ENCODE measurements around the gene LTBP1.

The LTBP1 gene

GRCh38 chr2:33292981-33293595, 346.3 kb downstream of the LTBP1 start:
- no peaks in the 10 kb centered on the region for H3K36me3 ChIP-seq (ENCODE audit: low read depth)
- TF ChIP-seq CTCF (IDR thresholded peaks at IDR 0.05; ENCODE audit: poor library complexity, severe bottlenecking), result no peak
- DNase-seq (ENCODE audit: low spot score), result no peak
- H3K27ac ChIP-seq (ENCODE audit: poor library complexity, severe bottlenecking), result no peak overlapping the region
- ATAC-seq (ENCODE audit: low read depth), result no peak
- no peaks in the 10 kb centered on the region for H3K9me3 ChIP-seq (ENCODE audit: severe bottlenecking)
- peaks cover 16% of the 10 kb centered on the region for H3K4me1 ChIP-seq (ENCODE audit: insufficient read depth, poor library complexity, severe bottlenecking)
- no peak overlapping the region for H3K4me3 ChIP-seq (ENCODE audit: severe bottlenecking)
- H3K27me3 ChIP-seq (ENCODE audit: insufficient read depth, poor library complexity, severe bottlenecking), result no peaks in the 10 kb centered on the region

GRCh38 chr2:33298233-33298632, 351.5 kb downstream of the LTBP1 start:
- Histone ChIP-seq H3K27me3 (ENCODE audit: insufficient read depth, poor library complexity, severe bottlenecking) (no peaks in the 10 kb centered on the region), H3K4me1 (ENCODE audit: insufficient read depth, poor library complexity, severe bottlenecking) (peaks cover 7% of the 10 kb centered on the region), H3K9me3 (ENCODE audit: severe bottlenecking) (no peaks in the 10 kb centered on the region), H3K27ac (ENCODE audit: poor library complexity, severe bottlenecking) (no peak overlapping the region), H3K36me3 (ENCODE audit: low read depth) (no peaks in the 10 kb centered on the region), H3K4me3 (ENCODE audit: severe bottlenecking) (no peak overlapping the region)
- no peak for TF ChIP-seq CTCF (IDR thresholded peaks at IDR 0.05; ENCODE audit: poor library complexity, severe bottlenecking)
- DNase-seq (ENCODE audit: low spot score), result no peak
- peak; percentile 73; the same call in 2 of the 3 replicates for ATAC-seq (ENCODE audit: low read depth)

- ATAC-seq (ENCODE audit: low read depth), result no peak
- Histone ChIP-seq H3K9me3 (ENCODE audit: severe bottlenecking) (no peaks in the 10 kb centered on the region), H3K27ac (ENCODE audit: poor library complexity, severe bottlenecking) (no peak overlapping the region), H3K4me3 (ENCODE audit: severe bottlenecking) (no peak overlapping the region), H3K27me3 (ENCODE audit: insufficient read depth, poor library complexity, severe bottlenecking) (no peaks in the 10 kb centered on the region), H3K4me1 (ENCODE audit: insufficient read depth, poor library complexity, severe bottlenecking) (peaks cover 7% of the 10 kb centered on the region), H3K36me3 (ENCODE audit: low read depth) (no peaks in the 10 kb centered on the region)
- DNase-seq (ENCODE audit: low spot score), result no peak
- no peak for TF ChIP-seq CTCF (IDR thresholded peaks at IDR 0.05; ENCODE audit: poor library complexity, severe bottlenecking)
Measured at GRCh38 chr2:33301355-33301754, 354.6 kb downstream of the LTBP1 start.

- no peak for TF ChIP-seq CTCF (IDR thresholded peaks at IDR 0.05; ENCODE audit: poor library complexity, severe bottlenecking)
Measured at GRCh38 chr2:33302348-33302747, 355.6 kb downstream of the LTBP1 start.

GRCh38 chr2:33304032-33304864, 357.5 kb downstream of the LTBP1 start:
- no peak overlapping the region for H3K4me3 ChIP-seq (ENCODE audit: severe bottlenecking)
- no peaks in the 10 kb centered on the region for H3K9me3 ChIP-seq (ENCODE audit: severe bottlenecking)
- no peaks in the 10 kb centered on the region for H3K4me1 ChIP-seq (ENCODE audit: insufficient read depth, poor library complexity, severe bottlenecking)
- H3K36me3 ChIP-seq (ENCODE audit: low read depth), result no peaks in the 10 kb centered on the region
- no peak overlapping the region for H3K27ac ChIP-seq (ENCODE audit: poor library complexity, severe bottlenecking)
- no peak for DNase-seq (ENCODE audit: low spot score)
- no peak for ATAC-seq (ENCODE audit: low read depth)
- no peak for TF ChIP-seq CTCF (IDR thresholded peaks at IDR 0.05; ENCODE audit: poor library complexity, severe bottlenecking)
- H3K27me3 ChIP-seq (ENCODE audit: insufficient read depth, poor library complexity, severe bottlenecking), result no peaks in the 10 kb centered on the region

More at GRCh38 chr2:33302348-33302747, 355.6 kb downstream of the LTBP1 start:
- ATAC-seq (ENCODE audit: low read depth) (no peak), DNase-seq (ENCODE audit: low spot score) (no peak)
- Histone ChIP-seq H3K27me3 (ENCODE audit: insufficient read depth, poor library complexity, severe bottlenecking) (no peaks in the 10 kb centered on the region), H3K4me1 (ENCODE audit: insufficient read depth, poor library complexity, severe bottlenecking) (peaks cover 7% of the 10 kb centered on the region), H3K9me3 (ENCODE audit: severe bottlenecking) (no peaks in the 10 kb centered on the region), H3K27ac (ENCODE audit: poor library complexity, severe bottlenecking) (no peak overlapping the region), H3K4me3 (ENCODE audit: severe bottlenecking) (no peak overlapping the region), H3K36me3 (ENCODE audit: low read depth) (no peaks in the 10 kb centered on the region)

Measured in RWPE2 (cell line).